Activated naive CD8-positive, alpha-beta T cell (primary cell): ENCODE results near the gene PRAC1.

ENCODE experiments used
- H3K27ac Mint-ChIP-seq: one replicate; pipeline ENCODE4 v1.8.0; 2021; ENCODE audit warnings: mixed read lengths
- H3K27me3 Mint-ChIP-seq: one replicate; pipeline ENCODE4 v1.8.0; 2021; ENCODE audit warnings: mixed read lengths
- H3K36me3 Mint-ChIP-seq: one replicate; pipeline ENCODE4 v1.8.0; 2021; ENCODE audit warnings: mixed read lengths
- H3K4me1 Mint-ChIP-seq: one replicate; pipeline ENCODE4 v1.8.0; 2021; ENCODE audit warnings: low read depth, mixed read lengths
- H3K4me3 Mint-ChIP-seq: one replicate; pipeline ENCODE4 v1.8.0; 2021; ENCODE audit warnings: mild to moderate bottlenecking, mixed read lengths
- H3K9me3 Mint-ChIP-seq: one replicate; pipeline ENCODE4 v1.8.0; 2021; ENCODE audit warnings: low read depth, mixed read lengths

The PRAC1 gene

GRCh38 chr17:48704361-48705248 lies 17.7 kb downstream of the PRAC1 start:
- Mint-ChIP-seq H3K27me3 (peaks cover 35% of the 10 kb centered on the region), H3K27ac (no peak overlapping the region), H3K4me1 (no peaks in the 10 kb centered on the region), H3K4me3 (no peak overlapping the region), H3K9me3 (no peaks in the 10 kb centered on the region), H3K36me3 (no peaks in the 10 kb centered on the region)

DNA sequence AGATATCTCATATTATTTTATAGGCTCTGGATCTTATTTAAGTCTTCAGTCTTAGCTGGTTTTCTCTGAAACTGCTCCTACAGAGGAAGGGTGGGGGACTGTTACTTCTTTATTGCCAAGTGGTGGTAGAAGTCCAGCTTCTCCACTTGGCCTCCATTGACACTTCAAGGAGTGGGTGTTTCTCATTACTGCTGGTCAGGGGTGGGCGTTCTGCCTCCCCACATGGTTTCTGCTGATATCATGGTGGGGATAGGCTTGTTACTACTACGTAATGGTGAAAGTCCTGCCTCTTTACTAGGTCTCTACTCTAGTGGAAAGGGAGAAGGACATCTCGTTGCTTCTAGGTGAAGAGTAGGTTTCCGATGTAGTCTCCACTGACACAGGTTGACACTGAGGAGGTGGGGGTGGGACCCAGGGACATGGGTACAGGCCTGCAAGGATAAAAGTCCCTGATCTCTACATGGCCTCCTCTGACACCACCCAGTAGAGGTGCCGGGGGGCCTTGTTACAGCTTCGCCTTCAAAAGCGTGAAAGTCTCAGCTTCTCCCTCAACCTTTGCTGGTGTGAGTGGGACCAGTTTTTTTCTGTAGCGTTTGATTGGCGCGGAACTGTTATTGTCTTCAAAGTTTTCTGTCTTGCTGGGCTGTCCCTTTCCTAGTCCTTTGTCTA lies 20.3 kb downstream of the PRAC1 start:
- H3K4me3 Mint-ChIP-seq: no peak overlapping the region

GRCh38 chr17:48693178-48693577 lies 29.1 kb downstream of the PRAC1 start:
- H3K4me3 Mint-ChIP-seq: no peak overlapping the region
- peaks cover 22% of the 10 kb centered on the region for H3K27me3 Mint-ChIP-seq
- no peaks in the 10 kb centered on the region for H3K9me3 Mint-ChIP-seq
- no peaks in the 10 kb centered on the region for H3K4me1 Mint-ChIP-seq
- H3K36me3 Mint-ChIP-seq: no peaks in the 10 kb centered on the region
- H3K27ac Mint-ChIP-seq: no peak overlapping the region

More for the DNA sequence above, 20.3 kb downstream of the PRAC1 start:
- Mint-ChIP-seq H3K4me1 (no peaks in the 10 kb centered on the region), H3K27ac (no peak overlapping the region), H3K27me3 (peaks cover 29% of the 10 kb centered on the region), H3K9me3 (no peaks in the 10 kb centered on the region), H3K36me3 (no peaks in the 10 kb centered on the region)

DNA sequence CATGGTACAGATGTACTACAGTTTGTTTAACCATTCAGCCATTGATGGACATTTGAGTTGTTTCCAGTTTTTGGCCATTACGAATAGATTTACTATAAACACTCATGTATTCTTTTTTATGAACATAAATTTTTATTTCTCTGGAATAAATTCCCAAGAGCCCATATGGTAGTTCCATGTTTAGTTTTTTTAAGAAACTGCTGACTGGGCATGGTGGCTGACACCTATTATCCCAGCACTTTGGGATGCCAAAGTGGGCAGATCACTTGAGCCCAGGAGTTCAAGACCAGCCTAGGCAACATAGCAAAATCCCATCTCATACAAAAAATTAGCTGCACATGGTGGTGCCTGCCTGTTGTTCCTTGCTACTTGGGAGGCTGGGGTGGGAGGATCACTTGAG lies 30.3 kb downstream of the PRAC1 start:
- H3K36me3 Mint-ChIP-seq: no peaks in the 10 kb centered on the region
- peaks cover 15% of the 10 kb centered on the region for H3K27me3 Mint-ChIP-seq
- no peaks in the 10 kb centered on the region for H3K4me1 Mint-ChIP-seq
- no peak overlapping the region for H3K4me3 Mint-ChIP-seq
- H3K27ac Mint-ChIP-seq: no peak overlapping the region
- no peaks in the 10 kb centered on the region for H3K9me3 Mint-ChIP-seq

DNA sequence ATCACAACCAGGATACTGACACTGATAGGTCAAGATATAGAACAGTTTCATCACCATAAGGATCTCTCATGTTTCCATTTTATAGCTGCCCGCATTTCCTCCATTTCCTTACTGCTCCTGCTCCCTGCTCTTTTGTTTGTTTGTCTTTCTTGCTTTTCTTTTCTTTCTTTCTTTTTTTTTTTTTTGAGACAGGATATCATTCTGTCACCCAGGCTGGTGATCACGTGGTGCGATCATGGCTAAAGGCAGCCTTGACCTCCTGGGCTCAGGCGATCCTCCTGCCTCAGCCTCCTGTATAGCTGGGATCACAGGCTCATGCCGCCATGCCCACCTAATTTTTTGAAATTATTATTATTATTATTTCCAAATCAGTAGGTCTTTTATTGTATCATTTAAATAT lies 31.7 kb downstream of the PRAC1 start:
- Mint-ChIP-seq H3K4me3 (no peak overlapping the region), H3K4me1 (no peaks in the 10 kb centered on the region), H3K27me3 (peaks cover 8% of the 10 kb centered on the region), H3K9me3 (no peaks in the 10 kb centered on the region), H3K27ac (no peak overlapping the region), H3K36me3 (no peaks in the 10 kb centered on the region)

DNA sequence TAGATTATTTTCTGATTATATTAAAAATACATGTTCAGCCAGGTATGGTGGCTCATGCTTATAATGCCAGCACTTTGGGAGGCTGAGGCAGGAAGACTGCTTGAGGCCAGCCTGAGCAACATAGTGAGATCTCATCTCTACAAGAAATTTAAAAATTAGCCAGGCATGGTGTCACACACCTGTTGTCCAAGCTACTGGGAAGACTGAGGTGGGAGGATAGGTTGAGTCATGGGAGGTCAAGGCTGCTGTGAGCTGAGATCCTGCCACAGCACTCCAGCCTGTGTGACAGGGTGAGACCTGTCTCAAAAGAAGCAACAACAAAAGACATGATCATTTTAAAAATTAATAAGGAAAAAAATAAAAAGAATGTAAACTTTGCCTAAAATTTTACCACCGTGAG lies 40.7 kb downstream of the PRAC1 start:
- Mint-ChIP-seq H3K4me1 (peaks cover 1% of the 10 kb centered on the region), H3K36me3 (no peaks in the 10 kb centered on the region), H3K4me3 (no peak overlapping the region), H3K9me3 (no peaks in the 10 kb centered on the region), H3K27me3 (peaks cover 12% of the 10 kb centered on the region), H3K27ac (no peak overlapping the region)

GRCh38 chr17:48679385-48680096 lies 42.8 kb downstream of the PRAC1 start:
- Mint-ChIP-seq H3K4me3 (no peak overlapping the region), H3K27me3 (peaks cover 12% of the 10 kb centered on the region), H3K36me3 (no peaks in the 10 kb centered on the region), H3K4me1 (peaks cover 1% of the 10 kb centered on the region), H3K9me3 (no peaks in the 10 kb centered on the region), H3K27ac (no peak overlapping the region)

DNA sequence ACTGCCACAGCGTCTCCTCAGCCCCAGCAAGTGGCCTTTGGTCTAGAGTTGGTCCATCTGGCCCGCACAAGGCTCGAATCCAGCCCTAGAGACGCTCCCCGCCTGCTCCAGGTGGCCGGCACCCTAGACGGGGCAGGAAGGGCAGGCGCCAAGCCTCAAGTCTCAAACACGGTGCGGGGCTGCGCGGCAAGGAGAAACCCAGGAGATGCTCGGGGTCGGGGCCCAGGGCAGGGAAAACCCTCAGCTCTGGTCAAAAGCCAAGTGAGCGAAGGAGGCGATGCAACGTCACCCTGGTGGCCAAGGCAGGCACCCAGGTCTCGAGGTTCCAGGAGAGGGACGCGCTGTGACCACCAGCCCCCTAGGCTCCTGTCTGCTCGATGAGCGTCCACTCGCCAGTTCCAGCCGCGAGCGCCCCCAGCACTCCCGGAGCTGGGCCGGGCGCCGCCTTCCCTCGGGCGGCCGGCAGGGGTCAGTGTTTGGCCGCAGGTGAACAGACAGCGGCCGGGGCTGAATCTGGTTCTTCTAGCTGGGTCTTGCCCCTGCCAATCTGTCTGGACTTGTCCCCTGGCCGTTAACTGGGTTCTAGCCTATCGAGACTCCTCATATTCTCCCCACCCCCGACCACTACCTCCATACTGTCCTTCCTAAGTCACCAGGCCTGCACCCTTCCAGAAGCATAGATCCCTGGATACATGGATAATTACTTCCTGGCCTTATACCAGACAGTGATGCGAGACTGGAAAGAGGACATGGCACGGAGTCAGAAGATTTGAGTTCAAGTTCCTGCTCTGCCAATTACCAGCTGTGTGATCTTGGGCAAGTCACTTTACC lies 44.0 kb downstream of the PRAC1 start:
- H3K4me1 Mint-ChIP-seq: peaks cover 1% of the 10 kb centered on the region
- peak overlapping the region; percentile 25 for H3K4me3 Mint-ChIP-seq
- H3K27me3 Mint-ChIP-seq: peaks cover 9% of the 10 kb centered on the region
- H3K9me3 Mint-ChIP-seq: no peaks in the 10 kb centered on the region
- H3K27ac Mint-ChIP-seq: no peak overlapping the region
- H3K36me3 Mint-ChIP-seq: no peaks in the 10 kb centered on the region

GRCh38 chr17:48676963-48677558 lies 45.3 kb downstream of the PRAC1 start:
- peaks cover 13% of the 10 kb centered on the region for H3K27me3 Mint-ChIP-seq
- H3K27ac Mint-ChIP-seq: no peak overlapping the region

GRCh38 chr17:48672340-48672739 lies 50.0 kb downstream of the PRAC1 start:
- Mint-ChIP-seq H3K27me3 (peaks cover 20% of the 10 kb centered on the region), H3K9me3 (no peaks in the 10 kb centered on the region), H3K27ac (no peak overlapping the region), H3K4me1 (peaks cover 4% of the 10 kb centered on the region), H3K36me3 (no peaks in the 10 kb centered on the region), H3K4me3 (no peak overlapping the region)

More at GRCh38 chr17:48676963-48677558, 45.3 kb downstream of the PRAC1 start:
- Mint-ChIP-seq H3K4me1 (peaks cover 1% of the 10 kb centered on the region), H3K36me3 (no peaks in the 10 kb centered on the region), H3K4me3 (no peak overlapping the region), H3K9me3 (no peaks in the 10 kb centered on the region)
